C4-2B (cell line): ENCODE data around the gene SPTLC2.

Experiments used
- ZFX ChIP-seq: fragments of 450-650 bp; IDR thresholded peaks from 2 replicates; pipeline ENCODE4 v1.6.1; 2017
- TF ChIP-seq, protein P1 (sequence below): fragments of 450-650 bp; conservative IDR thresholded peaks from 2 replicates; pipeline ENCODE4 v1.5.1; 2017; ENCODE audit warnings: mild to moderate bottlenecking

DNA sequence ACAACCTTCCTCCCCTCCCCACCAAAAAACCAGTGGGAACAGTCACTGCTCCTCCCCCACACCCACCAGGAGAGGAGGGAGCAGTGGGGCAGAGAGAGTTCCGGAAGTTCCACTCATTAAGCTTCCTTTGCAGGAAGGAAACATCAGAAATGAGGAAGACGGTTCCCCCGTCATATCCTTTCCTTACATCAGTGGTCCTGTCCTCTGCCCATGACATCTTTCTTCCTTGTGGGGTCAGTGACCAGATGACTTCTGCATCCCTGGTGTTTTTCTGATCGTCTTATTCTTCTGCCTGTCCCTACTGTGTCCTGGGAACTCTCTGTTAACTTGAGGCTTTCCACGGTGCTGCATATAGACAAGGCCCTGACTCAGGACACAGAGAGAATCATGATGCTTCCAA, 40.8 kb upstream of the SPTLC2 start:
- TF ChIP-seq, protein P1, sequence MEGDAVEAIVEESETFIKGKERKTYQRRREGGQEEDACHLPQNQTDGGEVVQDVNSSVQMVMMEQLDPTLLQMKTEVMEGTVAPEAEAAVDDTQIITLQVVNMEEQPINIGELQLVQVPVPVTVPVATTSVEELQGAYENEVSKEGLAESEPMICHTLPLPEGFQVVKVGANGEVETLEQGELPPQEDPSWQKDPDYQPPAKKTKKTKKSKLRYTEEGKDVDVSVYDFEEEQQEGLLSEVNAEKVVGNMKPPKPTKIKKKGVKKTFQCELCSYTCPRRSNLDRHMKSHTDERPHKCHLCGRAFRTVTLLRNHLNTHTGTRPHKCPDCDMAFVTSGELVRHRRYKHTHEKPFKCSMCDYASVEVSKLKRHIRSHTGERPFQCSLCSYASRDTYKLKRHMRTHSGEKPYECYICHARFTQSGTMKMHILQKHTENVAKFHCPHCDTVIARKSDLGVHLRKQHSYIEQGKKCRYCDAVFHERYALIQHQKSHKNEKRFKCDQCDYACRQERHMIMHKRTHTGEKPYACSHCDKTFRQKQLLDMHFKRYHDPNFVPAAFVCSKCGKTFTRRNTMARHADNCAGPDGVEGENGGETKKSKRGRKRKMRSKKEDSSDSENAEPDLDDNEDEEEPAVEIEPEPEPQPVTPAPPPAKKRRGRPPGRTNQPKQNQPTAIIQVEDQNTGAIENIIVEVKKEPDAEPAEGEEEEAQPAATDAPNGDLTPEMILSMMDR = no peak
- no peak for TF ChIP-seq ZFX
